ENCODE results near the gene TBCCD1. TPM values are rescaled to one million over a fixed set of nuclear protein-coding genes. Genes with fewer than 3 reads are reported as not detected.

Gene TBCCD1
- total RNA-seq, 1 donor from 2014 or later: 6.4 TPM

DNA sequence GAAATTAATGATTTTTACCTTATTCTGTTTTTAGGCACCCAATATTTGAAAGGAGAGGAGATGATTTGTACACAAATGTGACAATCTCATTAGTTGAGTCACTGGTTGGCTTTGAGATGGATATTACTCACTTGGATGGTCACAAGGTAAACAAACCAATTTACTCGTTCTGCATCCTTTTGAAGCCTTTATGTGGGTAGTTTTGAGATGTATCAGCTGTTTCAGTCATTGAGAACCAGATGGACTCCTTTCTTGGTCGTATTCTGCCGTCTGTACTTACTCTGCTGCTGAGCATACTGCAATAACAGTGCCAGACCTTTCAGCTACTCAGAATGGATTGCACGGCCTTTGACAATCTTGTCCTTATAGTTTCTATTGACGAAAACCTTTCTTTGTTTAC is 16.7 kb upstream of the TBCCD1 start:
- Histone ChIP-seq H3K4me1 (no peaks in the 10 kb centered on the region), H3K9me3 (no peaks in the 10 kb centered on the region), H3K27me3 (no peaks in the 10 kb centered on the region), H3K4me3 (no peak overlapping the region), H3K36me3 (peaks cover 43 to 72% of the 10 kb centered on the region in 2 donors), H3K27ac (no peak overlapping the region)
- intact Hi-C loops (cut with DNase I): no loop called here
- DNase-seq (ENCODE audit: low spot score in 2 of 2): no peak
- TF ChIP-seq, protein P1, sequence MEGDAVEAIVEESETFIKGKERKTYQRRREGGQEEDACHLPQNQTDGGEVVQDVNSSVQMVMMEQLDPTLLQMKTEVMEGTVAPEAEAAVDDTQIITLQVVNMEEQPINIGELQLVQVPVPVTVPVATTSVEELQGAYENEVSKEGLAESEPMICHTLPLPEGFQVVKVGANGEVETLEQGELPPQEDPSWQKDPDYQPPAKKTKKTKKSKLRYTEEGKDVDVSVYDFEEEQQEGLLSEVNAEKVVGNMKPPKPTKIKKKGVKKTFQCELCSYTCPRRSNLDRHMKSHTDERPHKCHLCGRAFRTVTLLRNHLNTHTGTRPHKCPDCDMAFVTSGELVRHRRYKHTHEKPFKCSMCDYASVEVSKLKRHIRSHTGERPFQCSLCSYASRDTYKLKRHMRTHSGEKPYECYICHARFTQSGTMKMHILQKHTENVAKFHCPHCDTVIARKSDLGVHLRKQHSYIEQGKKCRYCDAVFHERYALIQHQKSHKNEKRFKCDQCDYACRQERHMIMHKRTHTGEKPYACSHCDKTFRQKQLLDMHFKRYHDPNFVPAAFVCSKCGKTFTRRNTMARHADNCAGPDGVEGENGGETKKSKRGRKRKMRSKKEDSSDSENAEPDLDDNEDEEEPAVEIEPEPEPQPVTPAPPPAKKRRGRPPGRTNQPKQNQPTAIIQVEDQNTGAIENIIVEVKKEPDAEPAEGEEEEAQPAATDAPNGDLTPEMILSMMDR (IDR thresholded peaks at IDR 0.05): no peak

DNA sequence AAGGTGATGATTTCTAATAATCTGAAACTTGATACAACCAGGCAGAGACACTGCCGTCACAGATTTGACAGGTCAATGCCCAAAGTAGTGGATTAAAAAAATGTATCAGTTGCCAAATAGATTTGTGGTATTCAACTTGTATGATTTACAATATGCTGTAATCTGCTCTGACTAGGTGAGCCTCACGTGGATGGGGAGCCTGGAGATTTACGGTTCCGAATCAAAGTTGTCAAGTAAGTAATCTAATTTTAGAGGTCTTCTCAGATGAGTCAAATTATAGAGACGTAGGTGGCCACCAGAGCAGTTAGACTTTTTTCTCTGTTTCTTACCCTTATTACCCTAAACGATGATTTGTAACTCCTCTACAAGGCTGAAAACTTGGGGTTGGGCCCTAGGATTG is 15.4 kb upstream of the TBCCD1 start:
- TF ChIP-seq, protein P1 (IDR thresholded peaks at IDR 0.05): no peak
- H3K4me1 ChIP-seq: no peaks in the 10 kb centered on the region
- no peak for DNase-seq (ENCODE audit: low spot score in 2 of 2)
- no peaks in the 10 kb centered on the region for H3K27me3 ChIP-seq
- H3K27ac ChIP-seq: no peak overlapping the region
- H3K9me3 ChIP-seq: no peaks in the 10 kb centered on the region
- intact Hi-C loops (cut with DNase I): no loop called here
- no peak overlapping the region for H3K4me3 ChIP-seq
- peaks cover 51 to 79% of the 10 kb centered on the region in 2 donors for H3K36me3 ChIP-seq

DNA sequence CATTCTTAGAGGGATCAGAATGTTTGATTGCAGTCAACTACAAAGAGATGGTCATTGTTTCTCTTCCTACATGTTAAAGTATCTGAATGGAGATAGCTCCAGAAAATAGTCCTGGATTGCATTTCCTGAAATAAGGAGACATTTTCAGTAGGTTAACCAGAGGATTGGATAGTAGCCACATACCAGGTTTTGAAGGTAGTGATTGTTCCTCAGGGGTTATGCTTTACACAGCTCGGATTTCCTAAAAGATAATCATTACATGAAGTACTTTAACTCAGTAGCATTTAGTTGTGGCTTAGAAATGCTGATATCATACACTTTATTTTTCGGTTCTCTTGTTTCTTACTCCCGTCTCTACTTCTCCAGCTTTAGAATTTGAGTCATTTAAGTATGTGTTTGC is 13.6 kb upstream of the TBCCD1 start:
- Histone ChIP-seq H3K27ac (no peak overlapping the region), H3K4me1 (no peaks in the 10 kb centered on the region), H3K27me3 (no peaks in the 10 kb centered on the region), H3K4me3 (no peak overlapping the region), H3K36me3 (peaks cover 54 to 91% of the 10 kb centered on the region in 2 donors), H3K9me3 (no peaks in the 10 kb centered on the region)
- TF ChIP-seq, protein P1 (IDR thresholded peaks at IDR 0.05): no peak
- no peak for DNase-seq (ENCODE audit: low spot score in 2 of 2)
- intact Hi-C loops (cut with DNase I): no loop called here

DNA sequence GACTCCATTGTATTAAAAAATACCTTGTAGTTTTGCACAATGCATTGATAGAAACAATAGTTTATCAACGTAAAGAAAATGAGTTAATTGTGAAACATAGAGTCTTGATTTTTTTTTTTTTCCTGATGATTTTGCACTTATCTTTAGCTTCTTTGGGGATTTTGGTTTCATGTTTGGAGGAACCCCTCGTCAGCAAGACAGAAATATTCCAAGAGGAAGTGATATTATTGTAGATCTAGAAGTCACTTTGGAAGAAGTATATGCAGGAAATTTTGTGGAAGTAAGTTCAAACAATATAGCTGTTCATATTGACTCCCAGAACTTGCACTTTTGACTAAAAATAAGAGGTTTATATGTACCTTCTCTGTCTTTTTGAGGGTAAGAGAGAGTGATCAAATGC is 10.4 kb upstream of the TBCCD1 start:
- H3K27ac ChIP-seq: no peak overlapping the region
- H3K4me1 ChIP-seq: no peaks in the 10 kb centered on the region
- H3K4me3 ChIP-seq: no peak overlapping the region
- TF ChIP-seq, protein P1 (IDR thresholded peaks at IDR 0.05): no peak
- no peaks in the 10 kb centered on the region for H3K27me3 ChIP-seq
- DNase-seq (ENCODE audit: low spot score in 2 of 2): no peak
- intact Hi-C loops (cut with DNase I): no loop called here
- no peaks in the 10 kb centered on the region for H3K9me3 ChIP-seq
- H3K36me3 ChIP-seq: peaks cover 42 to 88% of the 10 kb centered on the region in 2 donors

DNA sequence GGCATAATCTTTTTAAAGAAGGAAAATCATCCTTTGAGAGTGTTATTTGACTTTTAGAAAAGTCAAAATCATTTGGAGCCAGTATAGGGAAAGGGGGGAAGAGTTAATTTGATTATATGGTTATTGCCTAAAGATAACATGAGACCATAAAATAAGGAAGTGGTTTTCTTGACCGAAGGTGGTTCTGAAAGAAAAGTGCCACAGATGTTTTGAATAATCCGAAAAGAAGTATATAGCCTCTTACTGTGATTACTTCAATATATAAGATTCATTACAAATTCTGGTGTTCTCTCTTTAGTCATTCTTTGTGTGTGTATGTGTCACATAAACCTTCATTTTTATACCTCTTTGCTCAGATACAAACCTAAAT is 4.5 kb upstream of the TBCCD1 start:
- intact Hi-C loops (cut with DNase I): loop anchor here (2.0 to 5.0 kb wide), 2 partner anchors 211 to 464 kb away; partner anchors contain the start of genes EIF4A2 and ETV5
- H3K4me3 ChIP-seq: peak overlapping the region; percentile 98 to 99
- H3K9me3 ChIP-seq: no peaks in the 10 kb centered on the region
- no peaks in the 10 kb centered on the region for H3K27me3 ChIP-seq
- peaks cover 14 to 40% of the 10 kb centered on the region in 2 donors for H3K36me3 ChIP-seq
- TF ChIP-seq, protein P1 (IDR thresholded peaks at IDR 0.05): no peak
- DNase-seq (ENCODE audit: low spot score in 2 of 2): no peak
- peaks cover 0 to 14% of the 10 kb centered on the region in 2 donors for H3K4me1 ChIP-seq
- H3K27ac ChIP-seq: no peak overlapping the region
